SH-SY5Y (cell line): ENCODE results near the gene ADIPOQ.

Source experiments
- GATA2 ChIP-seq: IDR thresholded peaks from 2 replicates; pipeline ENCODE4 v1.6.1; 2011; ENCODE audit warnings: mild to moderate bottlenecking, low read depth, low read length
- GATA3 ChIP-seq: IDR thresholded peaks from 2 replicates; pipeline ENCODE4 v1.6.1; 2011; ENCODE audit warnings: low read depth, mild to moderate bottlenecking, low read length, moderate library complexity

DNA sequence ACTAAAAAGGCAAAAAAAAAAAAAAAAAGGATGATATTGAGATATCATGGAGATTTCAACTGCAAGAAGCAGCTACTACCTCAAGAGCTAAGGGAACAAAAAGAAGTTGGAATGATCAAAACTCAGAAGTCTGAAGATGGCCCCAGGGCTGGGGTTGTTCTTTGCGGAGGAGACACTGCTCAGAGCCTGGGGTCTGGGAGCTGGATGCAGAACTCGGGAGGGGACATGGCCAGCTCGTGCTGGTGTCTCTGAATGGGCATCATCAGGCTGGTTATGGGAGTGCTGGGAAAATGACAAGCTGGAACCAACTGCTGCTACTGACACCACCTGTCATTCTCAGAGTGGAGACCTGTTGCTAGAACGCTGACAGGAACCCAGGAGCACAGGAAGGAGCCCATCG is 14.2 kb upstream of the ADIPOQ start:
- TF ChIP-seq GATA3 (no peak), GATA2 (no peak)
